NB4 (cell line): ENCODE data around the gene WDR12.

Source experiments
- CTCF ChIP-seq: IDR thresholded peaks from one replicate; pipeline ENCODE4 v1.5.1; 2012; ENCODE audit warnings: low read depth, low read length
- MAX ChIP-seq: IDR thresholded peaks from 2 replicates; pipeline ENCODE4 v1.6.1; 2011; ENCODE audit warnings: low read depth, low read length
- POLR2A ChIP-seq: IDR thresholded peaks from 2 replicates; pipeline ENCODE4 v1.6.1; 2011; ENCODE audit warnings: mild to moderate bottlenecking; ENCODE audit not compliant: insufficient read length; ENCODE audit errors: extremely low read depth

GRCh38 chr2:202944408-202944807, 32.9 kb upstream of the WDR12 start:
- no peak for TF ChIP-seq CTCF
- TF ChIP-seq POLR2A = no peak
- no peak for TF ChIP-seq MAX
